ENCODE measurements around the gene FBXO17. TPM values are rescaled to one million over a fixed set of nuclear protein-coding genes. Genes with fewer than 3 reads are reported as not detected.

The FBXO17 gene, protein sequence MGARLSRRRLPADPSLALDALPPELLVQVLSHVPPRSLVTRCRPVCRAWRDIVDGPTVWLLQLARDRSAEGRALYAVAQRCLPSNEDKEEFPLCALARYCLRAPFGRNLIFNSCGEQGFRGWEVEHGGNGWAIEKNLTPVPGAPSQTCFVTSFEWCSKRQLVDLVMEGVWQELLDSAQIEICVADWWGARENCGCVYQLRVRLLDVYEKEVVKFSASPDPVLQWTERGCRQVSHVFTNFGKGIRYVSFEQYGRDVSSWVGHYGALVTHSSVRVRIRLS
- total RNA-seq (10 to 100 TPM in 3 of 4 donors, 1 to 10 TPM in 1; 8.5 to 12.9 (median 11.7) TPM), polyA plus RNA-seq (8.2 TPM)
- long read RNA-seq, donor 1, transcript FBXO17-201 (6 exons, 2,386 nt) = major isoform, 11 of 23 reads
- long read RNA-seq, donor 1, partial matches to known transcripts = 3 of 23 reads
- long read RNA-seq, donor 1, other reads (novel, unspliced or antisense) = 7 of 23 reads
- long read RNA-seq, donor 2, transcript FBXO17-201 (6 exons, 2,386 nt) = major isoform, 9 of 14 reads
- long read RNA-seq, donor 2, partial matches to known transcripts = 1 of 14 reads
- long read RNA-seq, donor 2, other reads (novel, unspliced or antisense) = 4 of 14 reads
- long read RNA-seq, donor 3, transcript FBXO17-201 (6 exons, 2,386 nt) = major isoform, 15 of 30 reads
- long read RNA-seq, donor 3, partial matches to known transcripts = 6 of 30 reads
- long read RNA-seq, donor 3, other reads (novel, unspliced or antisense) = 8 of 30 reads
- long read RNA-seq, donor 4, transcript FBXO17-201 (6 exons, 2,386 nt) = major isoform, 5 of 10 reads
- long read RNA-seq, donor 4, partial matches to known transcripts = 1 of 10 reads
- long read RNA-seq, donor 4, other reads (novel, unspliced or antisense) = 4 of 10 reads

- ATAC-seq = peak; percentile 93
- Histone ChIP-seq H3K9me3 (ENCODE audit: control insufficient read depth, low read length) (no peaks in the 10 kb centered on the region), H3K27me3 (ENCODE audit: control insufficient read depth, insufficient read depth) (no peaks in the 10 kb centered on the region), H3K4me1 (ENCODE audit: control insufficient read depth, insufficient read depth, low read length) (no peaks in the 10 kb centered on the region), H3K27ac (ENCODE audit: low read length) (peak within 1 kb of the TSS; percentile 95), H3K4me3 (ENCODE audit: low read length) (peak within 1 kb of the TSS; percentile 83)
- intact Hi-C loops (cut with DNase I) = no loop called here
- WGBS = 2% methylated on average over 61 of the region's 63 CpGs
- DNase-seq = peak; percentile 68 to 88 (median 88)
Observed at GRCh38 chr19:38975214-38975860, at the start of gene FBXO17. FBXO17 (minus strand) TSS chr19:38975742; CDS start chr19:38950319, 25,423 bp downstream.

GRCh38 chr19:39024875-39025641, 49.5 kb upstream of the FBXO17 start:
- WGBS = 93% methylated on average over 14 of the region's 14 CpGs
- H3K4me1 ChIP-seq (ENCODE audit: control insufficient read depth, insufficient read depth, low read length) = no peaks in the 10 kb centered on the region
- no peak for ATAC-seq
- no peaks in the 10 kb centered on the region for H3K9me3 ChIP-seq (ENCODE audit: control insufficient read depth, low read length)
- no peaks in the 10 kb centered on the region for H3K27me3 ChIP-seq (ENCODE audit: control insufficient read depth, insufficient read depth)
- intact Hi-C loops (cut with DNase I) = no loop called here
- no peak for DNase-seq
- no peak overlapping the region for H3K4me3 ChIP-seq (ENCODE audit: low read length)
- no peak overlapping the region for H3K27ac ChIP-seq (ENCODE audit: low read length)

DNA sequence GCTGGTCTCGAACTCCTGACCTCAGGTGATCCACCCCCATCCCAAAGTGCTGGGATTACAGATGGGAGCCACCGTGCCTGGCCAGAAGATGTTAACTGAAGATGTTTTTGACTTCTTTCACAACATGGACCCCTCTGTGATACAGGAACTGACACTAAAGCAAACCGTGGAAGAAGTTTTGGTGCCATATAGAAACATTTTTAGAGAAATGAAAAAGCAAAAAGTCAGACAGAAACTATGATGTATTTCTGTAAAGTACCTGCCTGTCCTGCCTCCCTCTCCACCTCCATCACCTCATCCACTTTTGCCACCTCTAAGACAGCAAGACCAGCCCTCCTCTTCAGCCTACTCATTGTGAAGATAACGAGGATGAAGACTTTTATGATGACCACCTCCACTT, 45.5 kb upstream of the FBXO17 start:
- H3K4me3 ChIP-seq (ENCODE audit: low read length) = no peak overlapping the region
- no peak overlapping the region for H3K27ac ChIP-seq (ENCODE audit: low read length)
- H3K27me3 ChIP-seq (ENCODE audit: control insufficient read depth, insufficient read depth) = no peaks in the 10 kb centered on the region
- WGBS = 86% methylated on average over 4 of the region's 4 CpGs
- no peak for DNase-seq
- H3K9me3 ChIP-seq (ENCODE audit: control insufficient read depth, low read length) = no peaks in the 10 kb centered on the region
- intact Hi-C loops (cut with DNase I) = no loop called here
- no peaks in the 10 kb centered on the region for H3K4me1 ChIP-seq (ENCODE audit: control insufficient read depth, insufficient read depth, low read length)
- ATAC-seq = no peak

- Histone ChIP-seq H3K4me1 (ENCODE audit: control insufficient read depth, insufficient read depth, low read length) (no peaks in the 10 kb centered on the region), H3K27ac (ENCODE audit: low read length) (no peak overlapping the region), H3K27me3 (ENCODE audit: control insufficient read depth, insufficient read depth) (no peaks in the 10 kb centered on the region), H3K4me3 (ENCODE audit: low read length) (no peak overlapping the region), H3K9me3 (ENCODE audit: control insufficient read depth, low read length) (no peaks in the 10 kb centered on the region)
- DNase-seq = no peak
- no peak for ATAC-seq
- WGBS = 91% methylated on average over 4 of the region's 4 CpGs
- intact Hi-C loops (cut with DNase I) = no loop called here
Observed at GRCh38 chr19:39017646-39018045, 42.1 kb upstream of the FBXO17 start.

DNA sequence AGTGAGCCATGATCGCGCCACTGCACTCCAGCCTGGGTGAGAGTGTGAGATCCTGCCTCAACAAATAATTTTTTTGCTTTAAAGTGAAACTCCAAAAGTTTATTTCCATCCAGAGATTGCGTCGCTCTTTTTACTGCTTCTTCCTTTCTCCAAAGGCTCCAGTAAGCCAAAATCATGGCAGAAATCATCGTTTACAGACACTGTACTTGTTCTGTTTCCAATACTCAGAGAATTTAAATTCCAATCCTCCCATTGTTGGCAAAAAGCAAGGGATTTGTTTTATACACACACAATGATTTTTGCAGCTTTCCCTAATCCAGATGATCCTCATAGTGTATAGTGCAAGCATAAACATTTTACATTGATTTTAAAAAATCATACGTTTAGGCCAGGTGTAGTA, 41.5 kb upstream of the FBXO17 start:
- Histone ChIP-seq H3K27ac (ENCODE audit: low read length) (no peak overlapping the region), H3K4me1 (ENCODE audit: control insufficient read depth, insufficient read depth, low read length) (no peaks in the 10 kb centered on the region), H3K27me3 (ENCODE audit: control insufficient read depth, insufficient read depth) (no peaks in the 10 kb centered on the region), H3K4me3 (ENCODE audit: low read length) (no peak overlapping the region), H3K9me3 (ENCODE audit: control insufficient read depth, low read length) (no peaks in the 10 kb centered on the region)
- DNase-seq = no peak
- no peak for ATAC-seq
- intact Hi-C loops (cut with DNase I) = no loop called here
- WGBS = 76% methylated on average over 6 of the region's 6 CpGs

DNA sequence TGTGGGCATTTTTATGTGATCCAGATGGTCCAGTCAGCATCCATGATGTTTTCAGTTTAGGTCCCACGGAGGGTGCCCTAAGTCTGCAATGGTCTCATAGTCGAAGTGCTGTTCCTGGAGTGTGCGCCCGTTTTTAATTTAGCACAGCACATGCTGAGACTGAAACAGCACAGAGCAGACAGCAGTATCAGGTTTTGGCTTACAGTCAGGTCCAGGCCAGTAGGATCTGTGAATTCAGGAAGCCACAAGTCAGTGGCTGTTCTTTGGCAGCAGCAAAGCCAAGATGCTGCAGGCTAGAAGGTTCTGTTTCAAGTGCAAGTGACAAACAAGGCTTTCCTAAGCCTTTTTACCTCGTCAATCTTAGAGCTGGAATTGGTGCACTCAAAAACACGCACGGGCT, 38.5 kb upstream of the FBXO17 start:
- intact Hi-C loops (cut with DNase I) = no loop called here
- ATAC-seq (no peak), DNase-seq (no peak)
- Histone ChIP-seq H3K4me3 (ENCODE audit: low read length) (no peak overlapping the region), H3K27ac (ENCODE audit: low read length) (no peak overlapping the region), H3K27me3 (ENCODE audit: control insufficient read depth, insufficient read depth) (no peaks in the 10 kb centered on the region), H3K4me1 (ENCODE audit: control insufficient read depth, insufficient read depth, low read length) (no peaks in the 10 kb centered on the region), H3K9me3 (ENCODE audit: control insufficient read depth, low read length) (no peaks in the 10 kb centered on the region)
- WGBS = 87% methylated on average over 7 of the region's 7 CpGs

DNA sequence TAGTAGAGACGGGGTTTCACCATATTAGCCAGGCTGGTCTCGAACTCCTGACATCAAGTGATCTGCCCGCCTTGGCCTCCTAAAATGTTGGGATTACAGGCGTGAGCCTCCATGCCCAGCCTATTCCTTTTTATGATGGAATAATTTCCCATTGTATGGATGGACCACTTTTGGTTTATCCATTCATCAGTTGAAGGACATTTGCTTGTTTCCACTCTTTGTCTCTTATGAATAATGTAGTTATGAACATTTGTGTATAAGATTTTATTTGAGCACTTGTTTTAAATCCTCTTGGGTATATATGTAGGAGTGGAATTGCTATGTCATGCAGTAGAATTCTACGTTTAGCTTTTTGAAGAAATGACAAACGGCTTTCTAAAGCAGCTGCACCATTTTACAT, 33.5 kb upstream of the FBXO17 start:
- H3K27ac ChIP-seq (ENCODE audit: low read length) = no peak overlapping the region
- whole genome bisulfite sequencing = 82% methylated on average over 6 of the region's 6 CpGs
- intact Hi-C loops (cut with DNase I) = no loop called here
- ATAC-seq = no peak
- no peak overlapping the region for H3K4me3 ChIP-seq (ENCODE audit: low read length)
- DNase-seq = no peak
- H3K9me3 ChIP-seq (ENCODE audit: control insufficient read depth, low read length) = no peaks in the 10 kb centered on the region
- H3K4me1 ChIP-seq (ENCODE audit: control insufficient read depth, insufficient read depth, low read length) = no peaks in the 10 kb centered on the region
- H3K27me3 ChIP-seq (ENCODE audit: control insufficient read depth, insufficient read depth) = no peaks in the 10 kb centered on the region

GRCh38 chr19:39008137-39008536, 32.6 kb upstream of the FBXO17 start:
- WGBS = 94% methylated on average over 6 of the region's 6 CpGs
- Histone ChIP-seq H3K27me3 (ENCODE audit: control insufficient read depth, insufficient read depth) (no peaks in the 10 kb centered on the region), H3K27ac (ENCODE audit: low read length) (no peak overlapping the region), H3K4me3 (ENCODE audit: low read length) (no peak overlapping the region), H3K9me3 (ENCODE audit: control insufficient read depth, low read length) (no peaks in the 10 kb centered on the region), H3K4me1 (ENCODE audit: control insufficient read depth, insufficient read depth, low read length) (no peaks in the 10 kb centered on the region)
- intact Hi-C loops (cut with DNase I) = no loop called here
- DNase-seq = no peak
- no peak for ATAC-seq

DNA sequence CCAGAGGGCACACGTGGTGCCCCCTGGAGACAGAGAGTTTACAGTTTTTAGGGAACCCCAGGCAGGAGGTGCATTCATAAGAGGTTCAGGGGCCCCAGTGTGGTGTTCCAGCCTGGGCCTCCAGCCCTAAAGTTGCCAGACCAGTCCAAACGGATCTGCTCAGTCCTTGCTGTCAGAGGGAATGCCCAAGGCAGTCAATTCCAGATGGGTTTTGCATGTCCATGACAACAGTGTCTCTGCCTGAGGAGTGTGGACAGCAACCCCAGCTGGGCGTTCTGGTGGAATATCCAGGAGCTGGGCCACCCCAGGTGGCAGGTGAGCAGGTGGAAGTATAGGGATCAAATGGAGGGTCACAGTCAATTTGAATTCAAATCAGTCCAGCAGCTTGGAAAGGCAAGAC, 31.6 kb upstream of the FBXO17 start:
- no peaks in the 10 kb centered on the region for H3K27me3 ChIP-seq (ENCODE audit: control insufficient read depth, insufficient read depth)
- ATAC-seq = no peak
- no peaks in the 10 kb centered on the region for H3K9me3 ChIP-seq (ENCODE audit: control insufficient read depth, low read length)
- no peak overlapping the region for H3K27ac ChIP-seq (ENCODE audit: low read length)
- WGBS = 25% methylated on average over 3 of the region's 3 CpGs
- no peak overlapping the region for H3K4me3 ChIP-seq (ENCODE audit: low read length)
- no peaks in the 10 kb centered on the region for H3K4me1 ChIP-seq (ENCODE audit: control insufficient read depth, insufficient read depth, low read length)
- no peak for DNase-seq
- intact Hi-C loops (cut with DNase I) = no loop called here

DNA sequence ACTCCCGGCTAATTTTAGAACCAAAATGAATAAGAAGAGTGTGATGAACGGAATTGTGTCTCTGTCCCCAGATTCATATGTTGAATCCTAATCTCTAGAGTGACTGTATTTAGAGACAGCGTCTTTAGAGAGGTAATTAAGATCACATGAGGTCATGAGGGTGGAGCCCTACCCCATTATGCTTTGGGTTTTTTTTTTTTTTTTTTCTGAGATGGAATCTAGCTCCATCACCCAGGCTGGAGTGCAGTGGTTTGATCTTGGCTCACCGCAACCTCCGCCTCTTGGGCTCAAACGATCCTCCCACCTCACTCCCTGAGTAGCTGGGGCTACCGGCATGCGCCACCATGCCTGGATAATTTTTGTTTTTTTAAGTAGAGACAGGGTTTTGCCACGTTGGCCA, 28.9 kb upstream of the FBXO17 start:
- no peaks in the 10 kb centered on the region for H3K4me1 ChIP-seq (ENCODE audit: control insufficient read depth, insufficient read depth, low read length)
- WGBS = 73% methylated on average over 9 of the region's 9 CpGs
- intact Hi-C loops (cut with DNase I) = no loop called here

More for the DNA sequence above, 28.9 kb upstream of the FBXO17 start:
- no peaks in the 10 kb centered on the region for H3K9me3 ChIP-seq (ENCODE audit: control insufficient read depth, low read length)
- no peak overlapping the region for H3K27ac ChIP-seq (ENCODE audit: low read length)
- H3K4me3 ChIP-seq (ENCODE audit: low read length) = no peak overlapping the region
- DNase-seq = no peak
- H3K27me3 ChIP-seq (ENCODE audit: control insufficient read depth, insufficient read depth) = no peaks in the 10 kb centered on the region
- ATAC-seq = no peak
